OCI-M1 (cell line): ENCODE data around the gene PBRM1.

Experiments
- DNase-seq: peaks from one replicate; lab custom pipeline; 2025; lab: John Stamatoyannopoulos, UW

The PBRM1 gene

GRCh38 chr3:52524752-52525679 lies 160.7 kb downstream of the PBRM1 start:
- DNase-seq, result no peak

GRCh38 chr3:52524258-52524751 lies 161.4 kb downstream of the PBRM1 start:
- no peak for DNase-seq

GRCh38 chr3:52523386-52524257 lies 162.1 kb downstream of the PBRM1 start:
- DNase-seq, result no peak

GRCh38 chr3:52522651-52523251 lies 163.0 kb downstream of the PBRM1 start:
- DNase-seq, result no peak

DNA sequence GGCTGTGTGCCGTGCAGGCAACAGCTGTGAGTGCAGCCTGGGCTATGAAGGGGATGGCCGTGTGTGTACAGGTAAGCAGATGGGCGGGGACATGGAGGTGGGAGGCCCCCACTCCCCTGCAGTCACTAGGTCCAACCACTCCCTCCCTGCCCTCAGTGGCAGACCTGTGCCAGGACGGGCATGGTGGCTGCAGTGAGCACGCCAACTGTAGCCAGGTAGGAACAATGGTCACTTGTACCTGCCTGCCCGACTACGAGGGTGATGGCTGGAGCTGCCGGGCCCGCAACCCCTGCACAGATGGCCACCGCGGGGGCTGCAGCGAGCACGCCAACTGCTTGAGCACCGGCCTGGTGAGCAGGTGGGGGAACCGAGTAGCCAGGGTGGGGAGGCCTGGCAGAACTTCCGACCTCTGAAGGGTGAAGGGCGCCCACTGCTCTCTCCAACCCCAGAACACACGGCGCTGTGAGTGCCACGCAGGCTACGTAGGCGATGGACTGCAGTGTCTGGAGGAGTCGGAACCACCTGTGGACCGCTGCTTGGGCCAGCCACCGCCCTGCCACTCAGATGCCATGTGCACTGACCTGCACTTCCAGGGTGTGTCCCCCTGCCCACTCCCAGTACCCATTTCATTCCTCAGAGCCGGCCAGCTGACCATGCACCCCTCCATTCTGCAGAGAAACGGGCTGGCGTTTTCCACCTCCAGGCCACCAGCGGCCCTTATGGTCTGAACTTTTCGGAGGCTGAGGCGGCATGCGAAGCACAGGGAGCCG lies 163.6 kb downstream of the PBRM1 start:
- no peak for DNase-seq

DNA sequence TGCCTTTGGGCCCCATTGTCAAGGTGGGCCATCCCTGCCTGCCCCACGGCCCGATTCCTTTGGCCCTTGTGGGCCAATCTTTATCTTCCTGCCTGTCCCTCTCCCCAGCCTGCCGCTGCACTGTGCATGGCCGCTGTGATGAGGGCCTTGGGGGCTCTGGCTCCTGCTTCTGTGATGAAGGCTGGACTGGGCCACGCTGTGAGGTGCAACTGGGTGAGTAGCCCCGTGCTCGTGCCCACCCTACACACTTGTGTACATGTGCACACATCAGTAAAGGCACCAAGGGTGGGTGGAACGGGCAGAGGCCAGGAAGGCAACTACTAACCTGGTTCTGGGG lies 164.3 kb downstream of the PBRM1 start:
- DNase-seq, result no peak

- DNase-seq, result no peak
These were observed 164.8 kb downstream of the PBRM1 start for GRCh38 chr3:52520716-52521487.

GRCh38 chr3:52520141-52520667 lies 165.5 kb downstream of the PBRM1 start:
- no peak for DNase-seq

DNA sequence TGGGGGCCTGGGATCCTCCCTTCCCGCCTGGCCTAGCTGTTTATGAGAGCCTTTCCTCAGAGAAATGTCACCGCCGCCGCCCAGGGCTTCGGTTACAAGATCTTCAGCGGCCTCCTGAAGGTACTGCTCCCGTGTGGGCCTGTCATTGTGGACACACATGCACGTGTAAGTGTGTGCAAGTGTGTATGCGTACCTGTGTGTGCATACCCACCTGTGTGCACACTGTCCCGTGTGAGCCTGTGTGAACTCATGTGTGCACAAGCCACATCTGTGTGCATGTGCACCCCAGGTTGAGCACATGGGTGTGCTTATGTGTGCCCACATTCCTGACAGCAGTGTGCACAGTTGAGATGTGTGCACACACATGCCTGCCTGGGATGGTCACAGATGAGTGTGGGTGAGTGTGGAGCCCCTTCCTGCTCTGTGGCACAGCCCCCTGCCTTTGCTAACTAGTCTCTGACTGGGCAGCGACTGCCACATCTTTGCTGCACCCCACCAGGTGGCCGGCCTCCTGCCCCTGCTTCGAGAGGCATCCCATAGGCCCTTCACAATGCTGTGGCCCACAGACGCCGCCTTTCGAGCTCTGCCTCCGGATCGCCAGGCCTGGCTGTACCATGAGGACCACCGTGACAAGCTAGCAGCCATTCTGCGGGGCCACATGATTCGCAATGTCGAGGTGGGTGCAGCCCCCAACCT lies 166.1 kb downstream of the PBRM1 start:
- no peak for DNase-seq

DNA sequence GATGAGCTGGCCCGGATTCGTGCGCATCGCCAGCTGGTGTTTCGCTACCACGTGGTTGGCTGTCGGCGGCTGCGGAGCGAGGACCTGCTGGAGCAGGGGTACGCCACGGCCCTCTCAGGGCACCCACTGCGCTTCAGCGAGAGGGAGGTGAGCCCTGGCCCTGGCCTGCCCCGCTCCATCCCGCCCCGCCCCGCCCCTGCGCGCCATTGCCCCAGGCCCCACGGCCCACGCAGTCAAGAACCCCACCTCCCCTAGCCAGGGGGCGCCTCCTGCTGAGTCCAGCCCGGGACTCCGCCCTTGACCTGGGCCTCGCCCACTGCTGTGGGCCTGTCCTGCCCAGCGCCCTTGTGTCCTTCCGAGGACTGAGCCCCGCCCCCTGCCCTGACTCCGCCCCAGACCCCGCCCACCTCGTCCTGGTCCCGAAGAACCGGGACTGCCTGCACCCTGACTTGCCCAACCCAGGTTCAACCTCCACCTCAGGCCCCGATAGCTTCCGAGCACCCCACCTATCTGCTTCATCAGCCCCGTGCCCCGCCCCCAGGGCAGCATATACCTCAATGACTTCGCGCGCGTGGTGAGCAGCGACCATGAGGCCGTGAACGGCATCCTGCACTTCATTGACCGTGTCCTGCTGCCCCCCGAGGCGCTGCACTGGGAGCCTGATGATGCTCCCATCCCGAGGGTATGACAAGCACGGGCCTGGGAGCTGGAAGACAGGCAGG lies 166.8 kb downstream of the PBRM1 start:
- no peak for DNase-seq

GRCh38 chr3:52517796-52518722 lies 167.7 kb downstream of the PBRM1 start:
- no peak for DNase-seq

- DNase-seq, result no peak
These were observed 169.1 kb downstream of the PBRM1 start for GRCh38 chr3:52516509-52517195.

DNA sequence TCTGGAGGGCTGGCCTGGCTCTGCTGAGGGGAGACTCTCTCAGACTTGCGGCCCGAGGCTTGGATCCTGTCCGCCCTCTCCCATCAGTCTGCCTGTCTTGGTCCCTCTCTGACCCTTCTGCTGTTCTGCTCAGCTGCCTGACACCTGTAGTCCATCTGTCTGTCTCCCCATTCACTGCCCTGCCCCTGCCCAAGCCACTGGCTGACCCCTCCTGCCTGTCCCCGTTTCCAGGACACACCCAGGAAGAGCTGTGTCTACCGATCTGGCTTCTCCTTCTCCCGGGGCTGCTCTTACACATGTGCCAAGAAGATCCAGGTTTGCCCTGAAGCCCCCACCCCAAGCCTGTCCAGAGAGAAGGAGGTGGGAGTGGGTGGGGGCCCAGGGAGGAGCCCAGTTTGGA lies 170.5 kb downstream of the PBRM1 start:
- no peak for DNase-seq

DNA sequence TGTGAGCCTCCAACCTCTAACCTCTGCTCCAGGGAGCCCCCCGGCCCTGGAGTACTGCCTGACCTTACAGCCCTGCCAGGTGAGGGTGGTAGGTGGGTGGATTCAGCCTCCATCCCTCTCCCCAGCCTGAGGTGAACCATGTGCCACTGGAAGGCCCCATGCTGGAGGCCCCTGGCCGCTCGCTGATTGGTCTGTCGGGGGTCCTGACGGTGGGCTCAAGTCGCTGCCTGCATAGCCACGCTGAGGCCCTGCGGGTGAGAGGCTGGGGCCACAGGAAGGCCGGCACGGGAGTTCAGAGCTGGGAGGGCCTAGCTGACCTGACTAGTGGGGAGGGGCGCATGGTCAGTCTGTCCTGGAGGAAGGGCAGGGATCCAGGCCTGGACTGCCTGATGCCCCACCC lies 171.1 kb downstream of the PBRM1 start:
- DNase-seq, result no peak

- DNase-seq, result no peak
These were observed 172.4 kb downstream of the PBRM1 start for GRCh38 chr3:52513281-52513680.

GRCh38 chr3:52512727-52513126 lies 173.0 kb downstream of the PBRM1 start:
- DNase-seq, result no peak

DNA sequence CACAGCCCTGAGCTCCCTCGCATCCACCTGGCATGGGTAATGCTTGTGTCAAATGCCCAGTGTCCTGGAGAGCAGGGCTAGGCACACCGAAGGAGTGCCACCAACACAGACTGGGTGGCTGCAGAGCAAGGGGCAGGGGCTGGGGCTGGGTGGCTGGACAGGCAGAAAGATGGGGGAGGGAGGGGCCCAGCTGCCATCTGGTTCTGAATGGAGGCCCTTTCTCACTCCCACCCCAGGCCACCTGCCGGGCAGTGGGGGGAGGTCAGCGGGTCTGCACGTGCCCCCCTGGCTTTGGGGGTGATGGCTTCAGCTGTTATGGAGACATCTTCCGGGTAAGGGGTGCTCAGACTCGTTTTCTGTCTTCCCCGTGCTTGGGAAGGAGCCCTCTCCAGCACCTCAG lies 173.6 kb downstream of the PBRM1 start:
- no peak for DNase-seq

DNA sequence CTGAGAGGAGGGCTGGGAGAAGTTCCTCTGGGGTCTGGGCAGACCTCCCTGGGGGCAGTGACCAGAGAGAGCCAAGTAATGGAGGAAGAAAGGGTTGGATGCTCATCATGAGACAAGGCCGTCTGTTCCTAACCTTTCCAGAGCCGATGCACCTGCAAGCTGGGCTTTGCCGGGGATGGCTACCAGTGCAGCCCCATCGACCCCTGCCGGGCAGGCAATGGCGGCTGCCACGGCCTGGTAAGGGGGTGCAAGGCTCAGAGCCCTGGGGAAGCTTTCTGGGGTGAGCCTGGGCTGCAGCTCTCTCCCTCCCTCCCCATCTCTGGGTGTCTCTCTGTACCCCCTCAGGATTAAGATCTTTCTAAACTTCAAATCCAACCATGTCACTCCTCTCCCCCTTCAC lies 174.2 kb downstream of the PBRM1 start:
- no peak for DNase-seq
